HG02943 (cell line): ENCODE data around the gene CCR2.
A peak's percentile ranks its signal among the peaks of the same experiment; 100 is the strongest.
"Not testable (repeated sequence)": the region's sequence is repeated elsewhere in the genome, so short reads cannot be mapped to it uniquely, and the experiment has no call there.

Experiments used
- ATAC-seq: cut with Tn5 transposase; IDR thresholded peaks from one replicate; pipeline ENCODE4 v1.9.1; 2021; ENCODE audit warnings: mild to moderate bottlenecking, low read depth, moderate library complexity; ENCODE audit not compliant: unreplicated experiment

The CCR2 gene

GRCh38 chr3:46353647-46354410 is at the start of gene CCR2:
Gene CCR2 (plus strand): TSS chr3:46354111. CDS start chr3:46357528, 3,417 bp downstream.
- ATAC-seq, result no peak

GRCh38 chr3:46304739-46305138 is 49.2 kb upstream of the CCR2 start:
- no peak for ATAC-seq

GRCh38 chr3:46312991-46313390 is 40.9 kb upstream of the CCR2 start:
- ATAC-seq, result no peak

GRCh38 chr3:46314517-46314916 is 39.4 kb upstream of the CCR2 start:
- ATAC-seq, result no peak

- no peak for ATAC-seq
These were observed 37.7 kb upstream of the CCR2 start for GRCh38 chr3:46316206-46316605.

GRCh38 chr3:46318207-46318927 is 35.5 kb upstream of the CCR2 start:
- ATAC-seq, result no peak

- ATAC-seq, result no peak
These were observed 32.3 kb upstream of the CCR2 start for GRCh38 chr3:46321461-46322104.

GRCh38 chr3:46324036-46324435 is 29.9 kb upstream of the CCR2 start:
- ATAC-seq, result no peak

- ATAC-seq, result no peak
These were observed 28.1 kb upstream of the CCR2 start for GRCh38 chr3:46325645-46326300.

- ATAC-seq, result not testable (repeated sequence)
These were observed 23.2 kb upstream of the CCR2 start for GRCh38 chr3:46330676-46331075.

GRCh38 chr3:46334741-46335478 is 19.0 kb upstream of the CCR2 start:
- no peak for ATAC-seq

GRCh38 chr3:46335541-46335940 is 18.4 kb upstream of the CCR2 start:
- ATAC-seq, result no peak

GRCh38 chr3:46337911-46338310 is 16.0 kb upstream of the CCR2 start:
- no peak for ATAC-seq

- no peak for ATAC-seq
These were observed 15.1 kb upstream of the CCR2 start for GRCh38 chr3:46338840-46339239.

- no peak for ATAC-seq
These were observed 9.4 kb upstream of the CCR2 start for GRCh38 chr3:46344476-46344875.

- no peak for ATAC-seq
These were observed 5.0 kb upstream of the CCR2 start for GRCh38 chr3:46348823-46349482.

- peak; percentile 87 for ATAC-seq
These were observed 4.2 kb upstream of the CCR2 start for GRCh38 chr3:46349484-46350261.

GRCh38 chr3:46350262-46350565 is 3.7 kb upstream of the CCR2 start:
- ATAC-seq, result peak; percentile 42

- ATAC-seq, result no peak
These were observed 2.3 kb upstream of the CCR2 start for GRCh38 chr3:46351646-46352045.
